GM12878 (cell line): ENCODE measurements around the gene NPR1. TPM values are rescaled to one million over a fixed set of nuclear protein-coding genes. Genes with fewer than 3 reads are reported as not detected.

Experiments
- ATAC-seq: fragments of 200-7000 bp; cut with Tn5 transposase; 3 replicates; pipeline ENCODE4 v1.9.1; 2020; ENCODE audit warnings: mild to moderate bottlenecking, moderate library complexity
- BruUV-seq: library from RNA; stranded (reverse); fragments of 400-500 nt; replicated peaks from 2 replicates; lab custom pipeline; 2021; lab: Mats Ljungman, UMichigan
- CTCF ChIA-PET: fragments of 300-600 bp; sonication (Branson Sonifier 250); formaldehyde crosslinking; extraction: SDS; loops from one replicate; lab custom pipeline; 2021; ENCODE audit warnings: inconsistent platforms; lab: Yijun Ruan, JAX
- POLR2A ChIA-PET: fragments of 350-600 bp; formaldehyde crosslinking; extraction: SDS; loops from one replicate; lab custom pipeline; 2021; ENCODE audit warnings: inconsistent platforms; lab: Charles Lee
- RAD21 ChIA-PET: fragments of 300-600 bp; sonication (Branson Sonifier 250); formaldehyde crosslinking; loops from one replicate; lab custom pipeline; 2023; ENCODE audit warnings: antibody characterized with exemption; ENCODE audit not compliant: unreplicated experiment; lab: Charles Lee
- SMC1A ChIA-PET: fragments of 300-600 bp; sonication (Branson Sonifier 250); formaldehyde crosslinking; loops from one replicate; lab custom pipeline; 2023; ENCODE audit not compliant: unreplicated experiment, uncharacterized antibody; lab: Charles Lee
- DNase-seq: peaks from one replicate; pipeline ENCODE4 v3.0.0-alpha.2; 2011; ENCODE audit warnings: low read depth, low spot score
- FAIRE-seq: peaks from 3 replicates; lab custom pipeline; 2011; peaks lifted over from hg19 to GRCh38; lab: Jason Lieb, UNC
- H2AFZ ChIP-seq: 2 replicates; pipeline ENCODE4 v1.6.0; 2011; ENCODE audit warnings: low read depth, low read length, control low read depth; ENCODE audit not compliant: control insufficient read depth
- H3K27ac ChIP-seq: 2 replicates; pipeline ENCODE4 v1.5.1; 2011; ENCODE audit warnings: control low read depth; ENCODE audit not compliant: control insufficient read depth, insufficient read depth
- H3K27me3 ChIP-seq, 2 experiments: replicated peaks in 1 of 2; 2 replicates each; pipeline versions ENCODE4 v1.6.0 to v1.6.1; 2011; ENCODE audit warnings: low read length in 1 of 2; ENCODE audit not compliant: control insufficient read depth in 2 of 2, insufficient read depth in 2 of 2
- H3K36me3 ChIP-seq, 2 experiments: 2 replicates each; pipeline ENCODE4 v1.5.1; 2011; ENCODE audit warnings: low read length in 1 of 2; ENCODE audit not compliant: control insufficient read depth in 2 of 2, insufficient read depth in 2 of 2
- H3K4me1 ChIP-seq: 2 replicates; pipeline ENCODE4 v1.6.1; 2011; ENCODE audit warnings: mild to moderate bottlenecking, low read length, moderate library complexity, mixed read lengths; ENCODE audit not compliant: control insufficient read depth, insufficient read depth
- H3K4me2 ChIP-seq: 2 replicates; pipeline ENCODE4 v1.6.0; 2011; ENCODE audit warnings: control low read depth; ENCODE audit not compliant: control insufficient read depth, insufficient read depth
- H3K4me3 ChIP-seq: fragments of 200-600 bp; sonication (generic); 2 replicates; pipeline ENCODE4 v1.5.1; 2016
- H3K79me2 ChIP-seq: 2 replicates; pipeline ENCODE4 v1.6.0; 2011; ENCODE audit warnings: low read length; ENCODE audit not compliant: control insufficient read depth, insufficient read depth
- H3K9ac ChIP-seq: 2 replicates; pipeline ENCODE4 v1.8.0; 2011; ENCODE audit warnings: low read length, control low read depth, mixed read lengths; ENCODE audit not compliant: control insufficient read depth, insufficient read depth
- H3K9me3 ChIP-seq: replicated peaks from 3 replicates; pipeline ENCODE4 v1.5.1; 2011; ENCODE audit warnings: mild to moderate bottlenecking, low read length; ENCODE audit not compliant: control insufficient read depth, insufficient read depth
- H4K20me1 ChIP-seq: 2 replicates; pipeline ENCODE4 v1.6.0; 2011; ENCODE audit not compliant: control insufficient read depth, insufficient read depth
- ASH2L ChIP-seq: fragments of 300-600, 200-600 bp; sonication (generic); IDR thresholded peaks from 2 replicates; pipeline ENCODE4 v1.6.1; 2017; ENCODE audit warnings: low read depth, mild to moderate bottlenecking, borderline replicate concordance
- CBX5 ChIP-seq: sonication (generic); IDR thresholded peaks from 2 replicates; pipeline ENCODE4 v1.6.1; 2016; ENCODE audit warnings: low read depth, moderate library complexity, mild to moderate bottlenecking, inconsistent platforms
- ESRRA ChIP-seq: IDR thresholded peaks from 2 replicates; pipeline ENCODE4 v1.6.1; 2012; ENCODE audit warnings: mild to moderate bottlenecking, low read length, improper control_type of control experiment
- EZH2 ChIP-seq: IDR thresholded peaks from 2 replicates; pipeline ENCODE4 v1.6.1; 2012; ENCODE audit warnings: low read depth, mild to moderate bottlenecking, control low read depth, inconsistent platforms, low read length, borderline replicate concordance; ENCODE audit not compliant: control insufficient read depth
- GABPA ChIP-seq: IDR thresholded peaks from 2 replicates; pipeline ENCODE4 v1.6.1; 2014; ENCODE audit warnings: antibody characterized with exemption, low read depth, mild to moderate bottlenecking, inconsistent platforms
- HCFC1 ChIP-seq: fragments of 150-350 bp; IDR thresholded peaks from 2 replicates; pipeline ENCODE4 v1.6.1; 2014; ENCODE audit warnings: low read length
- IRF4 ChIP-seq: IDR thresholded peaks from 2 replicates; pipeline ENCODE4 v1.6.1; 2011; ENCODE audit warnings: low read depth, low read length
- LARP7 ChIP-seq: fragments of 450-650 bp; IDR thresholded peaks from 2 replicates; pipeline ENCODE4 v1.6.1; 2017; ENCODE audit warnings: mild to moderate bottlenecking
- MTA3 ChIP-seq: IDR thresholded peaks from 2 replicates; pipeline ENCODE4 v1.6.1; 2012; ENCODE audit warnings: low read length, inconsistent platforms, borderline replicate concordance
- NFIC ChIP-seq: IDR thresholded peaks from 2 replicates; pipeline ENCODE4 v1.6.1; 2012; ENCODE audit warnings: low read depth, mild to moderate bottlenecking, inconsistent platforms, low read length, moderate library complexity
- SMAD5 ChIP-seq: IDR thresholded peaks from 2 replicates; pipeline ENCODE4 v1.6.1; 2016; ENCODE audit warnings: antibody characterized with exemption, low read depth
- SRF ChIP-seq, 2 experiments: IDR thresholded peaks; 2 replicates each; pipeline ENCODE4 v1.6.1; 2011; ENCODE audit warnings: low read depth in 2 of 2, low read length in 2 of 2, mild to moderate bottlenecking in 1 of 2, moderate library complexity in 1 of 2
- SUZ12 ChIP-seq: fragments of 200-600 bp; sonication (generic); IDR thresholded peaks from one replicate; pipeline ENCODE4 v1.6.1; 2018; ENCODE audit warnings: antibody characterized with exemption, mild to moderate bottlenecking; ENCODE audit not compliant: unreplicated experiment
- TAF1 ChIP-seq: IDR thresholded peaks from 2 replicates; pipeline ENCODE4 v1.6.1; 2011; ENCODE audit warnings: mild to moderate bottlenecking, low read depth, low read length, borderline replicate concordance
- TARDBP ChIP-seq: IDR thresholded peaks from 2 replicates; pipeline ENCODE4 v1.6.1; 2016; ENCODE audit warnings: borderline replicate concordance
- ZSCAN29 ChIP-seq: fragments of 450-650 bp; IDR thresholded peaks from 2 replicates; pipeline ENCODE4 v1.6.1; 2017; ENCODE audit warnings: mild to moderate bottlenecking, moderate library complexity
- WGBS: methylation state at CpG from one replicate; pipeline ENCODE4 v1.1.6; 2016; ENCODE audit warnings: low lambda C conversion rate; ENCODE audit not compliant: insufficient replicate concordance, insufficient coverage; ENCODE audit errors: missing lambda C conversion rate; 5-methylcytosine and 5-hydroxymethylcytosine counted together
- in situ Hi-C: fragments of 300-500 bp; cut with MboI; formaldehyde crosslinking; loops from 9 replicates; pipeline ENCODE4 v1.14.3; 2018; ENCODE audit warnings: mixed read lengths
- intact Hi-C: fragments of 100-400 bp; cut with micrococcal nuclease; formaldehyde crosslinking; loops from one replicate; pipeline ENCODE4 v1.14.2; 2022; ENCODE audit not compliant: unreplicated experiment
- polyA plus RNA-seq, 11 experiments: library from polyadenylated mRNA; depleted of rRNA in 4 of 11; unstranded in 6 of 11; stranded (reverse) in 5 of 11; fragments of >200 nt; fragmentation: Nextera tagmentation in 4 of 11; fragmentation: Illumina TruSeq in 1 of 11; extraction: Ambion mirVana in 4 of 11; extraction: Trizol in 1 of 11; gene quantifications; 1 replicate in 1 of 11; 2 replicates in 10 of 11; pipeline versions ENCODE4 v1.2.1 to v1.2.3, GENCODE V29; 2011 to 2016; ENCODE audit warnings: inconsistent platforms in 2 of 11, missing spikeins in 2 of 11, low read depth in 1 of 11
- total RNA-seq, 4 experiments: library from RNA; depleted of rRNA in 3 of 4; stranded (reverse); fragments of >200 nt in 3 of 4; fragmentation: Illumina TruSeq in 1 of 4; extraction: Trizol in 1 of 4; gene quantifications; 2 replicates each; pipeline versions ENCODE4 v1.2.1 to v1.2.3, GENCODE V29; 2013 to 2021
- TF ChIP-seq, protein P1 (sequence below): fragments of 450-650 bp; IDR thresholded peaks from 2 replicates; pipeline ENCODE4 v1.6.1; 2016; ENCODE audit warnings: mild to moderate bottlenecking
- TF ChIP-seq, protein P2 (sequence below): fragments of 450-650 bp; IDR thresholded peaks from 2 replicates; pipeline ENCODE4 v1.6.1; 2014; ENCODE audit warnings: mild to moderate bottlenecking
- TF ChIP-seq, protein P3 (sequence below): fragments of 450-650 bp; IDR thresholded peaks from 2 replicates; pipeline ENCODE4 v1.6.1; 2017; ENCODE audit warnings: mild to moderate bottlenecking, moderate library complexity

Gene NPR1
- total and polyA plus RNA-seq, 10 of the 15 experiments (the other 5 are each of a cell fraction or from before 2014, with no cell fraction given), result 0.09 to 2.1 (median 0.28) TPM; not detected in 1

DNA sequence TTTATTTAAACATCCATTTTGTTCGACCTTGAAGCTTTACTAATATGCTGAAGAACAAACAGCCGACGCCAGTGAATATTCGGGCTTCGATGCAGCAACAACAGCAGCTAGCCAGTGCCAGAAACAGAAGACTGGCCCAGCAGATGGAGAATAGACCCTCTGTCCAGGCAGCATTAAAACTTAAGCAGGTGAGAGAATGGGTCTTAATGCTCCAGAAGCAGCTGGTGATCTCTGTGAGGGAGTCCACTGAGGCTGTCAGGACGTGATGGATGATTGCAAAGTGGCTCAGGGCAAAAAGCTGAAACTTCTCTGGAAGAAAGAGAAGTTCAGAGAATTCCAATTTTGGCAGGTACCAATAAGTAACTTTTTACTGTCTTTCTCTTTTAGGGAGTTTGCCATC lies 40.2 kb upstream of the NPR1 start:
- H3K4me1 ChIP-seq, result peaks cover 4% of the 10 kb centered on the region
- DNase-seq (no peak), ATAC-seq (no peak), FAIRE-seq (no peak)
- WGBS, result 99% methylated on average over 6 of the region's 6 CpGs
- no peak overlapping the region for H3K4me3 ChIP-seq
- H3K4me2 ChIP-seq, result no peak overlapping the region
- intact Hi-C loops (no loop called here), in situ Hi-C loops (no loop called here)
- no TSS peak for BruUV-seq
- H3K36me3 ChIP-seq, result peaks cover 5 to 47% of the 10 kb centered on the region in 2 experiments
- no peak overlapping the region for H2AFZ ChIP-seq
- H4K20me1 ChIP-seq, result no peaks in the 10 kb centered on the region
- H3K79me2 ChIP-seq, result peaks cover 33% of the 10 kb centered on the region
- TF ChIP-seq HCFC1 (no peak), NFIC (no peak), ZSCAN29 (no peak), MTA3 (no peak), SMAD5 (no peak), CBX5 (no peak), TAF1 (no peak), TARDBP (no peak), SUZ12 (no peak), ASH2L (no peak), ESRRA (no peak), SRF (IDR thresholded peaks at IDR 0.05; ENCODE audit: low read depth in 2 of 2, low read length in 2 of 2) (no peak), IRF4 (no peak), LARP7 (no peak), GABPA (no peak), EZH2 (no peak)
- TF ChIP-seq, protein P1, sequence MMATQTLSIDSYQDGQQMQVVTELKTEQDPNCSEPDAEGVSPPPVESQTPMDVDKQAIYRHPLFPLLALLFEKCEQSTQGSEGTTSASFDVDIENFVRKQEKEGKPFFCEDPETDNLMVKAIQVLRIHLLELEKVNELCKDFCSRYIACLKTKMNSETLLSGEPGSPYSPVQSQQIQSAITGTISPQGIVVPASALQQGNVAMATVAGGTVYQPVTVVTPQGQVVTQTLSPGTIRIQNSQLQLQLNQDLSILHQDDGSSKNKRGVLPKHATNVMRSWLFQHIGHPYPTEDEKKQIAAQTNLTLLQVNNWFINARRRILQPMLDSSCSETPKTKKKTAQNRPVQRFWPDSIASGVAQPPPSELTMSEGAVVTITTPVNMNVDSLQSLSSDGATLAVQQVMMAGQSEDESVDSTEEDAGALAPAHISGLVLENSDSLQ, result no peak
- TF ChIP-seq, protein P2, sequence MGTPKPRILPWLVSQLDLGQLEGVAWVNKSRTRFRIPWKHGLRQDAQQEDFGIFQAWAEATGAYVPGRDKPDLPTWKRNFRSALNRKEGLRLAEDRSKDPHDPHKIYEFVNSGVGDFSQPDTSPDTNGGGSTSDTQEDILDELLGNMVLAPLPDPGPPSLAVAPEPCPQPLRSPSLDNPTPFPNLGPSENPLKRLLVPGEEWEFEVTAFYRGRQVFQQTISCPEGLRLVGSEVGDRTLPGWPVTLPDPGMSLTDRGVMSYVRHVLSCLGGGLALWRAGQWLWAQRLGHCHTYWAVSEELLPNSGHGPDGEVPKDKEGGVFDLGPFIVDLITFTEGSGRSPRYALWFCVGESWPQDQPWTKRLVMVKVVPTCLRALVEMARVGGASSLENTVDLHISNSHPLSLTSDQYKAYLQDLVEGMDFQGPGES, result no peak
- TF ChIP-seq, protein P3, sequence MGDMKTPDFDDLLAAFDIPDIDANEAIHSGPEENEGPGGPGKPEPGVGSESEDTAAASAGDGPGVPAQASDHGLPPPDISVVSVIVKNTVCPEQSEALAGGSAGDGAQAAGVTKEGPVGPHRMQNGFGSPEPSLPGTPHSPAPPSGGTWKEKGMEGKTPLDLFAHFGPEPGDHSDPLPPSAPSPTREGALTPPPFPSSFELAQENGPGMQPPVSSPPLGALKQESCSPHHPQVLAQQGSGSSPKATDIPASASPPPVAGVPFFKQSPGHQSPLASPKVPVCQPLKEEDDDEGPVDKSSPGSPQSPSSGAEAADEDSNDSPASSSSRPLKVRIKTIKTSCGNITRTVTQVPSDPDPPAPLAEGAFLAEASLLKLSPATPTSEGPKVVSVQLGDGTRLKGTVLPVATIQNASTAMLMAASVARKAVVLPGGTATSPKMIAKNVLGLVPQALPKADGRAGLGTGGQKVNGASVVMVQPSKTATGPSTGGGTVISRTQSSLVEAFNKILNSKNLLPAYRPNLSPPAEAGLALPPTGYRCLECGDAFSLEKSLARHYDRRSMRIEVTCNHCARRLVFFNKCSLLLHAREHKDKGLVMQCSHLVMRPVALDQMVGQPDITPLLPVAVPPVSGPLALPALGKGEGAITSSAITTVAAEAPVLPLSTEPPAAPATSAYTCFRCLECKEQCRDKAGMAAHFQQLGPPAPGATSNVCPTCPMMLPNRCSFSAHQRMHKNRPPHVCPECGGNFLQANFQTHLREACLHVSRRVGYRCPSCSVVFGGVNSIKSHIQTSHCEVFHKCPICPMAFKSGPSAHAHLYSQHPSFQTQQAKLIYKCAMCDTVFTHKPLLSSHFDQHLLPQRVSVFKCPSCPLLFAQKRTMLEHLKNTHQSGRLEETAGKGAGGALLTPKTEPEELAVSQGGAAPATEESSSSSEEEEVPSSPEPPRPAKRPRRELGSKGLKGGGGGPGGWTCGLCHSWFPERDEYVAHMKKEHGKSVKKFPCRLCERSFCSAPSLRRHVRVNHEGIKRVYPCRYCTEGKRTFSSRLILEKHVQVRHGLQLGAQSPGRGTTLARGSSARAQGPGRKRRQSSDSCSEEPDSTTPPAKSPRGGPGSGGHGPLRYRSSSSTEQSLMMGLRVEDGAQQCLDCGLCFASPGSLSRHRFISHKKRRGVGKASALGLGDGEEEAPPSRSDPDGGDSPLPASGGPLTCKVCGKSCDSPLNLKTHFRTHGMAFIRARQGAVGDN, result no peak
- H3K27me3 ChIP-seq, result no peaks in the 10 kb centered on the region
- H3K9ac ChIP-seq, result no peak overlapping the region
- SMC1A ChIA-PET, result interaction anchor here (1.0 to 1.8 kb wide), 4 partner anchors 14 to 107 kb away, joined by 3 to 5 read pairs (median 3); no protein-coding TSS in a partner anchor
- H3K27ac ChIP-seq, result no peak overlapping the region
- H3K9me3 ChIP-seq, result no peaks in the 10 kb centered on the region
- RAD21 ChIA-PET, result interaction anchor here (1.4 to 2.4 kb wide), 3 partner anchors 10 to 127 kb away, joined by 3 to 7 read pairs (median 6); partner anchors contain the start of genes S100A1 and S100A13
- CTCF ChIA-PET, result interaction anchor here (0.7 to 1.7 kb wide), 9 partner anchors 10 to 633 kb away, joined by 3 to 6 read pairs (median 3); partner anchors contain the start of genes S100A1 and S100A13
- POLR2A ChIA-PET, result interaction anchor here (0.7 to 1.8 kb wide), 5 partner anchors 9 to 94 kb away, joined by 3 to 6 read pairs (median 6); no protein-coding TSS in a partner anchor
